HCT116 (cell line): ENCODE data around the gene CADPS. TPM values are rescaled to one million over a fixed set of nuclear protein-coding genes. Genes with fewer than 3 reads are reported as not detected.

ENCODE experiments used
- ATAC-seq: fragments of 200-7000 bp; cut with Tn5 transposase; 2 replicates; pipeline ENCODE4 v1.9.1; 2020; ENCODE audit warnings: mild to moderate bottlenecking, moderate library complexity
- BruUV-seq: library from RNA; stranded (reverse); fragments of 400-500 nt; replicated peaks from 2 replicates; lab custom pipeline; 2021; lab: Mats Ljungman, UMichigan
- CTCF ChIA-PET: fragments of 300-600 bp; sonication (Branson Sonifier 250); formaldehyde crosslinking; loops from one replicate; lab custom pipeline; 2021; ENCODE audit warnings: antibody characterized with exemption; lab: Charles Lee
- POLR2A ChIA-PET: fragments of 300-600, 350-600 bp; sonication (Branson Sonifier 250); formaldehyde crosslinking; loops from one replicate; lab custom pipeline; 2021; ENCODE audit warnings: antibody characterized with exemption; lab: Charles Lee
- RAD21 ChIA-PET, 2 experiments: fragments of 300-600 bp; sonication (Branson Sonifier 250); formaldehyde crosslinking; loops; one replicate each; lab custom pipeline; 2023; ENCODE audit warnings: low total read pairs in 2 of 2; ENCODE audit not compliant: uncharacterized antibody in 2 of 2, unreplicated experiment in 2 of 2, low non-redundant PET in 1 of 2; lab: Charles Lee
- DNase-seq: peaks from one replicate; pipeline ENCODE4 v3.0.0-alpha.2; 2010; ENCODE audit warnings: low read depth, low spot score
- H2AFZ ChIP-seq: fragments of 200-600 bp; shearing (Covaris generic), sonication (generic); 2 replicates; pipeline ENCODE4 v1.6.1; 2017; ENCODE audit warnings: low read depth, mixed run types, mixed read lengths, antibody characterized with exemption, low read length; ENCODE audit not compliant: poor library complexity, severe bottlenecking
- H3K27ac ChIP-seq: 2 replicates; pipeline ENCODE4 v1.5.1; 2012; ENCODE audit warnings: low read depth, low read length
- H3K27me3 ChIP-seq: fragments of 200-600 bp; sonication (generic); 2 replicates; pipeline ENCODE4 v1.6.1; 2016; ENCODE audit warnings: mixed run types, low read length, mixed read lengths; ENCODE audit not compliant: insufficient read depth
- H3K36me3 ChIP-seq, 2 experiments: fragments of 200-500 bp in 1 of 2; fragments of 200-600 bp in 1 of 2; sonication (Bioruptor generic) in 1 of 2; sonication (generic) in 1 of 2; 2 replicates each; pipeline versions ENCODE4 v1.5.1 to v1.6.1; 2014 to 2016; ENCODE audit warnings: low read length in 2 of 2, inconsistent platforms in 1 of 2, mixed read lengths in 1 of 2, mixed run types in 1 of 2; ENCODE audit not compliant: insufficient read depth in 2 of 2, control insufficient read depth in 1 of 2
- H3K4me1 ChIP-seq, 2 experiments: fragments of 200-600 bp in 1 of 2; sonication (generic) in 1 of 2; 2 replicates each; pipeline versions ENCODE4 v1.5.1 to v1.6.1; 2012 to 2017; ENCODE audit warnings: low read length in 2 of 2, inconsistent platforms in 1 of 2, mild to moderate bottlenecking in 1 of 2, mixed read lengths in 1 of 2, mixed run types in 1 of 2, moderate library complexity in 1 of 2; ENCODE audit not compliant: insufficient read depth in 2 of 2, control insufficient read depth in 1 of 2
- H3K4me2 ChIP-seq: fragments of 200-600 bp; sonication (generic); 2 replicates; pipeline ENCODE4 v1.6.1; 2017; ENCODE audit warnings: mixed run types, low read length, mixed read lengths
- H3K4me3 ChIP-seq, 2 experiments: fragments of 200-600 bp in 1 of 2; sonication (generic) in 1 of 2; replicated peaks in 1 of 2; 2 replicates each; pipeline ENCODE4 v1.5.1; 2011 to 2016; ENCODE audit warnings: low read length in 2 of 2, control low read depth in 1 of 2, low read depth in 1 of 2, mild to moderate bottlenecking in 1 of 2, mixed read lengths in 1 of 2, mixed run types in 1 of 2
- H3K79me2 ChIP-seq: fragments of 200-600 bp; sonication (generic); 2 replicates; pipeline ENCODE4 v1.6.1; 2017; ENCODE audit warnings: mild to moderate bottlenecking, mixed run types, low read length, moderate library complexity, mixed read lengths; ENCODE audit not compliant: insufficient read depth
- H3K9ac ChIP-seq: fragments of 200-600 bp; sonication (generic); 2 replicates; pipeline ENCODE4 v1.6.1; 2016; ENCODE audit warnings: low read length, mixed read lengths
- H3K9me2 ChIP-seq: fragments of 200-600 bp; sonication (generic), shearing (Covaris generic); 2 replicates; pipeline ENCODE4 v1.6.1; 2017; ENCODE audit warnings: mixed run types, mild to moderate bottlenecking, moderate library complexity; ENCODE audit not compliant: insufficient read depth
- H3K9me3 ChIP-seq, 2 experiments: fragments of 200-500 bp in 1 of 2; fragments of 200-600 bp in 1 of 2; sonication (Bioruptor generic) in 1 of 2; sonication (generic) in 1 of 2; 2 replicates each; pipeline ENCODE4 v1.6.1; 2014 to 2017; ENCODE audit warnings: low read length in 2 of 2, mixed read lengths in 2 of 2, inconsistent platforms in 1 of 2, low read depth in 1 of 2, mild to moderate bottlenecking in 1 of 2, mixed run types in 1 of 2, moderate library complexity in 1 of 2; ENCODE audit not compliant: control insufficient read depth in 1 of 2, insufficient read depth in 1 of 2
- H4K20me1 ChIP-seq: fragments of 200-600 bp; sonication (generic), shearing (Covaris generic); 2 replicates; pipeline ENCODE4 v1.6.1; 2017; ENCODE audit warnings: mixed run types, mild to moderate bottlenecking, moderate library complexity; ENCODE audit not compliant: insufficient read depth
- CBX3 ChIP-seq: IDR thresholded peaks from 2 replicates; pipeline ENCODE4 v1.6.1; 2012; ENCODE audit warnings: low read depth
- CEBPB ChIP-seq: IDR thresholded peaks from 2 replicates; pipeline ENCODE4 v1.6.1; 2012; ENCODE audit warnings: low read depth
- EGR1 ChIP-seq: IDR thresholded peaks from 2 replicates; pipeline ENCODE4 v1.6.1; 2012; ENCODE audit warnings: low read depth
- ELF1 ChIP-seq: IDR thresholded peaks from 2 replicates; pipeline ENCODE4 v1.6.1; 2012; ENCODE audit warnings: low read depth, borderline replicate concordance
- EZH2 ChIP-seq: fragments of 200-600 bp; sonication (generic); IDR thresholded peaks from 2 replicates; pipeline ENCODE4 v1.6.1; 2017; ENCODE audit warnings: antibody characterized with exemption, mixed run types
- EZH2phosphoT487 ChIP-seq: fragments of 200-600 bp; IDR thresholded peaks from 2 replicates; pipeline ENCODE4 v1.6.1; 2018; ENCODE audit warnings: antibody characterized with exemption, borderline replicate concordance
- FOSL1 ChIP-seq: IDR thresholded peaks from 2 replicates; pipeline ENCODE4 v1.6.1; 2012; ENCODE audit warnings: low read depth
- REST ChIP-seq: IDR thresholded peaks from 2 replicates; pipeline ENCODE4 v1.6.1; 2012; ENCODE audit warnings: low read depth
- SIN3A ChIP-seq: IDR thresholded peaks from 2 replicates; pipeline ENCODE4 v1.6.1; 2012; ENCODE audit warnings: low read depth
- SP1 ChIP-seq: IDR thresholded peaks from 2 replicates; pipeline ENCODE4 v1.6.1; 2012; ENCODE audit warnings: low read depth
- YY1 ChIP-seq: IDR thresholded peaks from 2 replicates; pipeline ENCODE4 v1.6.1; 2011; ENCODE audit warnings: low read length, low read depth, moderate library complexity, mild to moderate bottlenecking; ENCODE audit not compliant: insufficient replicate concordance; ENCODE audit errors: extremely low read depth
- ZFX ChIP-seq: fragments of 450-650 bp; IDR thresholded peaks from 2 replicates; pipeline ENCODE4 v1.6.1; 2017
- intact Hi-C: fragments of 100-400 bp; cut with micrococcal nuclease; formaldehyde crosslinking; loops from 2 replicates; pipeline ENCODE4 v1.10.0; 2022
- total RNA-seq: library from RNA; stranded (reverse); gene quantifications from one replicate; pipeline ENCODE4 v1.2.1, GENCODE V29; 2021; ENCODE audit not compliant: unreplicated experiment
- TF ChIP-seq, protein P1 (sequence below): IDR thresholded peaks from 2 replicates; pipeline ENCODE4 v1.6.1; 2012
- TF ChIP-seq, protein P2 (sequence below): IDR thresholded peaks from 2 replicates; pipeline ENCODE4 v1.6.1; 2012
- TF ChIP-seq, protein P3 (sequence below), 3 experiments: fragments of 200-600 bp in 1 of 3; sonication (generic) in 1 of 3; IDR thresholded peaks in 2 of 3; conservative IDR thresholded peaks in 1 of 3; 2 replicates each; pipeline ENCODE4 v1.5.1; 2012 to 2017; ENCODE audit warnings: low read depth in 2 of 3, low read length in 2 of 3, antibody characterized with exemption in 1 of 3, borderline replicate concordance in 1 of 3, control low read depth in 1 of 3, mild to moderate bottlenecking in 1 of 3, mixed read lengths in 1 of 3, mixed run types in 1 of 3, moderate library complexity in 1 of 3; ENCODE audit not compliant: insufficient read depth in 1 of 3

Gene CADPS
- total RNA-seq, 1 experiment from 2014 or later, result not detected

GRCh38 chr3:62923066-62923465 is 47.9 kb upstream of the CADPS start:
- CTCF ChIA-PET, result no interaction called here
- no peaks in the 10 kb centered on the region for H3K4me1 ChIP-seq
- intact Hi-C loops, result no loop called here
- TF ChIP-seq SIN3A (no peak), EZH2 (no peak), CEBPB (no peak), EZH2phosphoT487 (no peak), YY1 (no peak), ZFX (no peak), CBX3 (no peak), ELF1 (no peak), FOSL1 (no peak), EGR1 (no peak), REST (no peak), SP1 (no peak)
- TF ChIP-seq, protein P1, sequence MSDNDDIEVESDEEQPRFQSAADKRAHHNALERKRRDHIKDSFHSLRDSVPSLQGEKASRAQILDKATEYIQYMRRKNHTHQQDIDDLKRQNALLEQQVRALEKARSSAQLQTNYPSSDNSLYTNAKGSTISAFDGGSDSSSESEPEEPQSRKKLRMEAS, result no peak
- TF ChIP-seq, protein P2, sequence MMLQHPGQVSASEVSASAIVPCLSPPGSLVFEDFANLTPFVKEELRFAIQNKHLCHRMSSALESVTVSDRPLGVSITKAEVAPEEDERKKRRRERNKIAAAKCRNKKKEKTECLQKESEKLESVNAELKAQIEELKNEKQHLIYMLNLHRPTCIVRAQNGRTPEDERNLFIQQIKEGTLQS, result no peak
- TF ChIP-seq, protein P3, sequence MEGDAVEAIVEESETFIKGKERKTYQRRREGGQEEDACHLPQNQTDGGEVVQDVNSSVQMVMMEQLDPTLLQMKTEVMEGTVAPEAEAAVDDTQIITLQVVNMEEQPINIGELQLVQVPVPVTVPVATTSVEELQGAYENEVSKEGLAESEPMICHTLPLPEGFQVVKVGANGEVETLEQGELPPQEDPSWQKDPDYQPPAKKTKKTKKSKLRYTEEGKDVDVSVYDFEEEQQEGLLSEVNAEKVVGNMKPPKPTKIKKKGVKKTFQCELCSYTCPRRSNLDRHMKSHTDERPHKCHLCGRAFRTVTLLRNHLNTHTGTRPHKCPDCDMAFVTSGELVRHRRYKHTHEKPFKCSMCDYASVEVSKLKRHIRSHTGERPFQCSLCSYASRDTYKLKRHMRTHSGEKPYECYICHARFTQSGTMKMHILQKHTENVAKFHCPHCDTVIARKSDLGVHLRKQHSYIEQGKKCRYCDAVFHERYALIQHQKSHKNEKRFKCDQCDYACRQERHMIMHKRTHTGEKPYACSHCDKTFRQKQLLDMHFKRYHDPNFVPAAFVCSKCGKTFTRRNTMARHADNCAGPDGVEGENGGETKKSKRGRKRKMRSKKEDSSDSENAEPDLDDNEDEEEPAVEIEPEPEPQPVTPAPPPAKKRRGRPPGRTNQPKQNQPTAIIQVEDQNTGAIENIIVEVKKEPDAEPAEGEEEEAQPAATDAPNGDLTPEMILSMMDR (IDR thresholded peaks at IDR 0.05 in 2 of 3, conservative IDR thresholded peaks at IDR 0.05 in 1 of 3; ENCODE audit: borderline replicate concordance in 1 of 3, insufficient read depth in 1 of 3, low read depth in 2 of 3, low read length in 2 of 3), result no peak
- RAD21 ChIA-PET, result no interaction called here
- no peak overlapping the region for H3K9ac ChIP-seq
- POLR2A ChIA-PET, result no interaction called here
- no TSS peak for BruUV-seq
- ATAC-seq (no peak), DNase-seq (no peak)
- H4K20me1 ChIP-seq, result no peaks in the 10 kb centered on the region
- no peaks in the 10 kb centered on the region; the same call in 1 of the 2 replicates for H3K27me3 ChIP-seq
- H3K4me2 ChIP-seq, result no peak overlapping the region
- H2AFZ ChIP-seq, result no peak overlapping the region
- no peak overlapping the region for H3K27ac ChIP-seq
- H3K9me2 ChIP-seq, result no peaks in the 10 kb centered on the region
- H3K36me3 ChIP-seq, result no peaks in the 10 kb centered on the region
- H3K79me2 ChIP-seq, result no peaks in the 10 kb centered on the region
- no peak overlapping the region for H3K4me3 ChIP-seq
- H3K9me3 ChIP-seq, result no peaks in the 10 kb centered on the region
